ENCODE data around the gene NPR2.

- TF ChIP-seq CTCF (conservative IDR thresholded peaks at IDR 0.05 in 1 of 2, IDR thresholded peaks at IDR 0.05 in 1 of 2; ENCODE audit: extremely low read depth in 1 of 2, insufficient read depth in 1 of 2, low read depth in 1 of 2, low read length in 2 of 2): no peak
- no peak for TF ChIP-seq EZH2 (IDR thresholded peaks at IDR 0.05; ENCODE audit: borderline replicate concordance, low read length)
These were observed 42.4 kb upstream of the NPR2 start, which contains the start of the genes GBA2 and RGP1 for GRCh38 chr9:35748858-35749514.
